ENCODE results near the gene HERC5.

GRCh38 chr4:88448889-88449288, 8.0 kb upstream of the HERC5 start:
- TF ChIP-seq ZFP3 (CRISPR knock-in tag; IDR thresholded peaks at IDR 0.05): no peak
- TF ChIP-seq RARB (CRISPR knock-in tag; IDR thresholded peaks at IDR 0.05): no peak
- TF ChIP-seq ARNTL (CRISPR knock-in tag; IDR thresholded peaks at IDR 0.05; ENCODE audit: borderline replicate concordance, low read depth): no peak
- TF ChIP-seq PATZ1 (CRISPR knock-in tag; IDR thresholded peaks at IDR 0.05; ENCODE audit: borderline replicate concordance): no peak
